SIG-M5 treated with dmso at 0.1 percent for 504 hours (cell line): ENCODE measurements around the gene SLC12A7.
"Not testable (repeated sequence)": the region's sequence is repeated elsewhere in the genome, so short reads cannot be mapped to it uniquely, and the experiment has no call there.

ENCODE experiments used
- DNase-seq: peaks from one replicate; lab custom pipeline; 2025; ENCODE audit not compliant: unreplicated experiment; lab: John Stamatoyannopoulos, UW

Gene SLC12A7

DNA sequence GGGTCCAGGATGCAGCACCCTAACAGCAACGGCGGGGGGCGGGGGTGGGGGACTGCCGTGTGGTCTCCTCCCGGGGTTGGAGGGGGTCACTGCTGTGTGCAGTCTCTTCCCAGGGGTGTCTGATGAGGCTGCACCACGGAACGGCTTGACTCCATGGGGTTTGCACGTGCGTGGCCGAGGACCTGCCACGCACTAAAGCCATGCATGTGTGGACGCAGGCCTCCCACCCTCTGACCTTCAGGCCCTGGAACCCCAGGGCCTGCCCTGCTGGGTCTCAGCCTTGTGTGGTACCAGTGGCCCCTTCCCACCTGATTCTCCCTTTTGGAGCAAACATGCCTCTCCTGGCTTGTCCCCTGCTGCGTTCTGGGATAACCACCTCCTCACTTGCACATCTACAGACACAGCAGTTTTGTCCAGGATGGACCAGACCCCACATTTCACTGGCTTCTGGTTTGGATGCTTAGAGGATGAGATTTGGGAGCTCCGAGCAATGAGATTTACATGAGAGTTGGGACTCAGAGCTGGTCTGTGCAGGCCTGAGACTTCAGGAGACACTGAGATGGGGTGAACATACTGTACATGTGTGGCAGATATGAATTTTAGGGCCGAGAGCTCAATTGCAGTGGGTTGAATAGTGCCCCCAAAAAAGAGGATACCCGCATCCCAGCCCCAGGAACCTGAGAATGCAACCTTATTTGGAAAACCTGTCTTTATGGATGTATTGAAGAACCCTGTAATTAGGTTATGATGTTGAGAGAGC, 45.8 kb downstream of the SLC12A7 start:
- DNase-seq, result no peak

DNA sequence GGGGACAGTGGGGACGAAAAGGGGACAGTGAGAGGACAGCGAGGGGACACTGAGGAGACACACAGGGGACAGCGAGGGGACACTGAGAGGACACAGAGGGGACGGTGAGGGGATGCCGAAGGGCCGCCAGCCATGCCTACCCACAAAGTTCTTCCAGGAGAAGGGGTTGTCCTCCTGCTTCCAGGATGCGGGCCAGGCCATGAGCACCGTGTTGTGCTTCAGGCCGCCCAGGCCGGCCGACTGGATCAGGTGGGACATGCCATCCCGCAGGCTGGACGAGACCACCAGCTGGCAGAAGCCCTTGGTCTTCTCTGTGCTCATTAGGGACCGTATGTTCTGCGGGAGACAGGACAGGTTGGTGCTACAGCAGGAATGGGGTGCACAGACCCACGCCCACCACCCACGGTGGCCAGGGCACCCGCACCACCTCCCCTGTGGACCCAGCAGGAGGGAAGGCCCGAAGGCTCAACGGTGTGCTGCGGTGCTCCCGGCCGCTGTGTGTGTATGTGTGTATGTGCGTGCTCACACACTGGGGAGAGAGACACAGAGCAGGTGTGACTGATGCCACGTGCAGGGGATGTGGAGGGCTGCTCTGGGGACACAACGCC, 46.6 kb downstream of the SLC12A7 start:
- DNase-seq, result no peak

DNA sequence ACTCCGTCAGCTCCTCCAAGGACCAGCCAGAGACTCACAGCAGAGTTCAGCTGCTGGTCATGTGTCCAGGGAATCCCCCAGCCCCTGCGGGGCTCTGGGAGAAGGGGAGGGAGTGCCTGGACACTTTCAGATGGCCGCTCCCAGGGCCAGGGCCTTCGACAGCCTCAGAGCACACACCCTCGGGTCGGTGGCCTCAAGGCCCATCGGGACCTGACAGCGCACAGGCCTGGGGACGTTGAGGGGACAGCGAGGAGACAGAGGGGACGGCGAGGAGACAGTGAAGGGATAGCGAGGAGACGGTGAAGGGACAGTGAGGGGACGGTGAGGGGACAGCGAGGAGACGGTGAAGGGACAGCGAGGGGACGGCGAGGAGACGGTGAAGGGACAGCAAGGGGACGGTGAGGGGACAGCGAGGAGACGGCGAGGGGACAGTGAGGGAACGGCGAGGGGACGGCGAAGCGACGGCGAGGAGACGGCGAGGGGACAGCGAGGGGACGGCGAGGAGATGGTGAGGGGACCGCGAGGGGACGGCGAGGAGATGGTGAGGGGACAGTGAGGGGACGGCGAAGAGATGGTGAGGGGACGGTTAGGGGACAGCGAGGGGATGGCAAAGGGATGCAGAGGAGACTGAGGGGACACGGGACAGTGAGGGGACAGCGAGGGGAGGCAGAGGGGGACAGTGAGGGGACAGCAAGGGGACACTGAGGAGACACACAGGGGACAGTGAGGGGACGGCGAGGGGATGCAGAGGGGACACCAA, 47.3 kb downstream of the SLC12A7 start:
- DNase-seq, result no peak

DNA sequence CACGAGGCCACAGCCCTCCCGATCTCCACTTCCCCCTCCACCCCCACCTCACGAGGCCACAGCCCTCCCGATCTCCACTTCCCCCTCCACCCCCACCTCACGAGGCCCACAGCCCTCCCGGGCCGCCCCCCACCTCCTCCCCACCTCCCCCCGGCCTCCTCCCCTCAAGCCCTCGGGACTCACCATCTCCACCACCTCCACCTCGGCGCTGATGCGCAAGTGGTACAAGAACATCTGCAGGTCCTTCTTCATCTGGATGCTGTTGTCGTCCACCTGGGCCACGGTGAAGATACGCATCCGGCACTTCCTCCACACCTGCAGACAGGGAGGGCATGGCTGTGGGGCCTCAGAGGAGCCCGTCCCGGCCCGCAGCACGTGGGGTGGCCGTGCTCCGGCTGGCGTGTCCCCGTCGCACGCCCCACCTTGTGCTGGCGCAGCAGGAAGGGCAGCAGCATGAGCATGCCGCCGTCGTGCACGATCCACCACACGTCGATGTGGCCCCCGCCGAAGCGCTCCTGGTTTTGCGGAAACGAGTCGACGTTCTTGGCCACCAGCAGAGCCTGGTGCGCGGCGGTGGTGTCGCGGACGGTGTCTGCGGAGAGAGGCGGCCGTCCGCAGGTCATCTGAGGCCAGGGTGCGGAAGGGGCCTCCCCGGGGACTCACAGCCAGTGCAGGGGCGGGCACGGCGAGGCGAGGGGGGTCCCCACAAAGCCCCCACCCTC, 48.0 kb downstream of the SLC12A7 start:
- no peak for DNase-seq

DNA sequence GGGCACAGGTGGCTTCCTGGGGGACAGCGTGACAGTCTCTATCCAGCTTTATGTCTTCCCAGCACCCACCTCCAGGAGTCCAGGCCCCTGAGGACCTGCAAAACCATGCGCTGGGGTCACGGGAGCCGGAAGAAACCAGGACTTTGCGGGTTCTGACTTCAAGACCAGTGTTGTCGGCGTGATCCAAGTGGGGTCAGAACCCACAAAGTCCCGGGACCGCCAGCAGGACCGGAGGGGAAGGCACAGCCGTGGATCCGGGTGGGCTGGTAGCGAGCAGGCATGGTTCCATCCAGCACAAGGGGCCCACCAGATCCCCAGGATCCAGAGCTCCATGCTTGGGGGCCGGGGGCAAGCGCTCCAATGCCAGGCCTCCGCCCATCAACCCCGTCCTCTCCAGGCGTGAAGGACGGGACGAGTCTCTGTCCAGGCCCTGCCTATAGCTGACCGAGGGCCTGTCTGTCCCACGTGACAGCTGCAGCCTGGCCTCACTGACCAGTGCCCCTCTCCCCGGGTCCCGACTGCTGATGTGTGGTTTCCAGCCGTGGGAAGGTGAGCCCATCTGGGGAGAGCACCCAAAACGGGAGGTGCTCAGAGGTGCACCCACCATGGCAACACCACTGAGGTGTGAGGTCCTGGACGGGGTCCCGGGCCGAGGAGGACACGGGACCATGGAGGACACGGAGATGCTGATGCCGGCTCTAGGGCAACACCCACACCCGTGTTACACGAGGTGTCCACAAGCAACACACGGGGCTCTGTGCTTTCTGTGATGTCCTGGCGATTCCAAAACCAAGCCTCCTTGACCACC, 48.9 kb downstream of the SLC12A7 start:
- DNase-seq, result no peak

DNA sequence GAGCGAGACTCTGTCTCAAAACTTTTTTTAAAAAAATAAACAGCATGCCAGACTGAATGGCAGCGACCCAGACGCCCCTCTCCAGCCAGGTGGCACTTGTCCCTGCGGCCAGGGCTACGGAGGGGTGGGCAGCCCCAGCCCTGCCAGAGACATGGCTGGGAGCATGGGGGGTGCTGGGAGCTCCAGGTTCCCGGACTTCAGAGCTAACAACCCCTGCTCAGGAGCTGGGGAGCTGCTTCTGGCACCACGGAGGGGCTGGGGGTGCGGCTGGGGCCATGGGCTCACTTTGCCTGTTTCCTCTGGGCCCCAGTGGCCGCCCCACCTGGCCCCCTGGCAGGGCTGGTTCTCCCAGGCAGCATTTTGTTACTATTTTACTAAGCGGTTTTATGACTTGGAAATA, 49.9 kb downstream of the SLC12A7 start:
- DNase-seq, result no peak

DNA sequence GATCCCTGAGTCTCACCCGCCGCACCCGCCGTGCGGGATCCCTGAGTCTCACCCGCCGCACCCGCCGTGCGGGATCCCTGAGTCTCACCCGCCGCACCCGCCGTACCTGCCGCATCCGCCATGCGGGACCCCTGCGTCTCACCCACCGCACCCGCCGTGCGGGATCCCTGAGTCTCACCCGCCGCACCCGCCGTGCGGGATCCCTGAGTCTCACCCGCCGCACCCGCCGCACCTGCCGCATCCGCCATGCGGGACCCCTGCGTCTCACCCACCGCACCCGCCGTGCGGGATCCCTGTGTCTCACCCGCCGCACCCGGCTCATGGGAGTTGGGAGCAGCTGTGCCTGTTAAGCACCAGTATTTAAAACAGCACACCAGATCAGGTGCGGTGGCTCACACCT, 50.6 kb downstream of the SLC12A7 start:
- not testable (repeated sequence) for DNase-seq

DNA sequence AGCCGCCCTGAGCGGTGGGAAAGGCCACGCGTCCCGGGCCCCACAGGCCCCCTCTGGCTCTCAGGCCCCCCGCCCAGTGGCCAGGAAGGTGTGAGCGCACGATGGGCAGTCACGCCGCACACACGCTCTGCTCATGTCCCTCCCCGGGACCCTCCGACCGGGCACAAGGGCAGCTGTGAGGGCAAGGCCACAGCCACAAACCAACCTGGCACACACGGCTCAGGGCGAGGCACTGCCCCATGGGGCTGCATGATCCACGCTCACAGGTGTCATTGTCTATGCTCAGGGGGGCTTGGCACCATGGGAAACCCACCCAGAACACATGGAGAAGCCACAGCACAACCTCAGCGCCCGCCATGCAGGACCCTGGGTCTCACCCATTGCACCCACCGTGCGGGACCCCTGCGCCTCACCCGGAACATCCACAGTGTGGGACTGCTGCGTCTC, 51.3 kb downstream of the SLC12A7 start:
- no peak for DNase-seq

DNA sequence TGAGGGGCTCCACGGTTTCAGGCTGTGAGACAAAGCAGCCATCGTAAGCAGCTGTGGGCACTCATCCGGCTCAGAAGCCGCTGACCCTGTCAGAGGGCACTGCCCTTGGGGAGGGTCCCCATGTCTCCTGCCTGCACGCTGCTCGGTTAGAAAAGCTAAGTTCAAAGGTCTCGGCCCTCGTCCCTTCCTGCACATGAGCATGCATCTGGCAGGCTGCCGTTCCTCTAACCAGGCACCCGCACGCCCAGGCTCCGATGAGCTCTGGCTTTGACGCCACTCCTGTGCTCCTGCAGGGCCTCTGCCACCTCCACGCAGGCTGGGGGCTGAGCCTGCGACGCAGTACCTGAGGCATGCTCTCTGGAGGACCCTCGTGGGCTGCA, 52.0 kb downstream of the SLC12A7 start:
- no peak for DNase-seq

DNA sequence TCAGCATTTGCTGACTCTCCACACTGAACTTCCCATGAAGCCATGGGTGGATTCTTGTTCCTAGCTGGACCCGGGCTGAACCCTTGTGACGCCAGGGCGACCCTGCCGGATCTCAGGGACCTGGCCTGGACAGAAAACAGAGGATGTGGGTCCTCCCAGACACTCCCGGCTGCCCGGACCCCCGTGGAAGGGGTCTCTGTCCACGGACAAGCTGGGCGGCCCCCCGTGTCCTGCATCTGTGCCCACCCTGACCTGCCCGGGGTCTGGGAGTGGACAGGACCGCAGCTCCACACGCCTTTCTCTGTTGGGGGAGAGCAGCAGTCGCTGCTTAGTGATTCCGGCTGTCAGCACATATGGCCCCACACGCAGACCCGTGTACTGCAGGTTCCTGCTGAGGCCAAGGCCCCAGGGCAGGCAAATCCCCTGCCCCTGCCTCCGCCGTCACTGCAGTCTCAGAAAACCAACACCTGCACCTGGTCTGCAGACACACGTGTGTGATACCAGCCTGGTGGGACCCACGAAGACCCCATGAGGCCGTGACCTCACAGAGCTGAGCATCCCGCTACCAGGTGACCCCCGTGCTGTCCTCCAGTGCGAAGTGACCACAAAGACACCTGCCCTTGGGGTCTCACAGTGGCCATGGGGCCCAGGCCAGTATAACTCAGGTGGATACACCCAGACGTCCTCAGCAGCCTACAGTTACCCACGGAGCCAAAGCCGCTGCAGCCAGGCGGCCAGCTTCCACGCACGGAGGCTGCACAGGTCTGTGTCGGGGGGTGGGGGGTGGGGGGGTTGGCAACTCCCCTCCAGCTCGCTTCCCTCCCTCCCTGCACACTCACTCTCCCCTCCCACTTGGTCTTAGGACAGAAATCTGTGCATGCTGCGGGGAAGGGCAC, 52.6 kb downstream of the SLC12A7 start:
- DNase-seq, result no peak

DNA sequence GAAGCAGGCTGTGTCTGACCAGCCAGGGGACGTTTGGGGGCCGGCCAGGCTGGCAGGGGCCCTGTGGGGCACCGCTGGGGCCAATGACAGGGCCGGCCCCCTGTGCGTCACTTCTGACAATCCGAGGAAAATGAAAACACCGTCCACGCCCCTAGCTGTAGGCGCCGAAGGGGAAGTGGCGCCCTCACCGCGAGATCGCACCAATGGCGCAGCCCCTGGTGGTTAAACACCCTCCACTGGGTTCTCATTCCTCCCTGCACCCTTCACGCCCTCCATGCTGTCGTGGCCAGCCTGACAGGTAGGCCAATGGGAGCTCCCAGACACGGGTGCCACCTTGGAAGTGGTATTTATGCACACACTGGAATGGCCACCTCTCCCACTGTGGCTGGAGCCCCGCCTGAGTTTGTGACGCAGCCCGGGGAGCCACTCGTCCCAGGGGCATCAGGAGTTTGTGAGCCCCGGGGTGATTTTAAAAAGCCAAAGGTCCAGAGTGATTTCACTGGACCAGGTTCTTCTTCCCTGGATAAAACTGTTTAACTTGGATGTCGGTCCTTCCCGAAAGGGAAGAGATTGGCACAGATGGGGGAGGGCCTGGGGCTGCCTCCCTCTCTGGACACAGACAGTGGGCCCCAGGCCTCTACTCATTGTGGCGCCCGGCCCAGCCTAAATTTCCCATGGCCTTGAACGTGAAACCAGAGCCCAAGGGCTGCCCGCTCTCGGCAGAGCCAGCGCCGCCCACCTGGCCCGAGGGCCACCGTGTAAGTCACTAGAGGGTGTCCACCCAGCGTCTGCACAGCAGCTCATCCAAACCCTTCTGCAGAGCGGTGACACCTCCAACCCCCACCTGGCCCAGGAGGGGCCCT, 53.5 kb downstream of the SLC12A7 start:
- DNase-seq, result no peak

DNA sequence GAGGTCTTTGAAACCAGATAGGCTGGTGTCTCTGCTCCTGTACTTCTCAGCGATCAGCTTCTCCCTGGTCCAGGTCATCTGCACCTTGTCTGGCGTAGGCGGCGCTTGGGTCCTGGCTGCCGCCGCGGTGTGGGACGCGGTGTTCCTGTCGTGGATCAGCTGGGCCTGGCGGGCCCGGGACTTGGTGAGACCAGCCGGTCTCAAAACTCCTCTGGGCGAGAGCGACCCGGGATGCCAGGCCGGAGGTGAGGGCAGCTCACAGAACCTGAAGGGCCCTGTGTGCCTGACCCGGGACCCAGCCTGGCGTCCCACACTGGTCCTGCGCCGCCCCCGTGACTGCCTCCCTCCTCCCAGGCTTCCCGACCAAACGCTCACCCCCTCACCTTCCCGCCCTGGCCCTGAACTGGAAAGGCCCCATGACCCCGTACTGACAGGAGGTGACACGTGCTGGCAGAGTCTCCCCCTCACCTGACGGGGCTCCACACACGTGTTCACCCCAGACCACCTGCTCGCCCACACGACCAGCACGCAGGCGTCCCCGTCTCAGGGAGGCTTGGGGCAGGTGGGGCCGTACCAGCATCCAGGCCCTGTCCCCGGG, 54.3 kb downstream of the SLC12A7 start:
- no peak for DNase-seq

DNA sequence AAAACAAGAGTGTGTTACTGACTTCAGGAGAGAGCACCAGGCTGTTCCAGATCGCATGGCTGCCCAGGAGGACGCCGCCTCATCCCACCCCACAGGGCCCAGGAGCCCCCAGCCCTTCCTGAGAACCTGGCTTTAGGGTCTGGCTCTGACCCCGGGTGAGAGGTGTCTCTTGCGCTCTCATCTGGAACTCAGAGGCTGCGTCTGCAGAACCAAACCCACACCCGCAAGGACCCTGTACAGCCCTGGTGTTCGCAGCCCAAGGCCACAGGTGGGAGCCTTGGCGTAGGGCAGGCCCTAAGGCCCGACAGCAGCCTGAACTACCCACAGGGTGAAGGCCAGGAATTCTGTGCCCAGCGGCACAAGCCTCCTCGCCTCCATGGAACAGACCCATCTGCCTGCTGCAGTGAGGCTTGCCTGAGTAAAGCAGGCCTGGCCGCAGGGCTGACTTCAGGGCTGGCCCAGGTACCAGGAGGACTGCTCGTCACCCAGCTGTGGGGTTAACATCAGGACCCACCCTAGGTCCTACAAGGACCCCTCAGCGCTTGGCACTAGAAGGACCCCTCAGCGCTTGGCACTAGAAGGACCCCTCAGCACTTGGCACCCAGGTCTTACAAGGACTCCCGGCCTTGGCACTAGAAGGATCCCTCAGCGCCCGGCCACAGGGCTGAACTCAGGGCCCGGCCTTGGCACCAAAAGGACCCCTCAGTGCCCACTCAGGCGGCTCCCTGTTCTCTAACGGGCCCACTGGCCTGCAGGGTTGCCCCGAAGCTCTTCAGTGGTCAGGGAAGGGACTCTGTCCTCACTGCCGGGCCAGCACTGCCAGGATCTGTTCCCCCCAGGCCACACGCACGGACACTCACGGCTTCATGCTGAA, 55.0 kb downstream of the SLC12A7 start:
- DNase-seq, result no peak

DNA sequence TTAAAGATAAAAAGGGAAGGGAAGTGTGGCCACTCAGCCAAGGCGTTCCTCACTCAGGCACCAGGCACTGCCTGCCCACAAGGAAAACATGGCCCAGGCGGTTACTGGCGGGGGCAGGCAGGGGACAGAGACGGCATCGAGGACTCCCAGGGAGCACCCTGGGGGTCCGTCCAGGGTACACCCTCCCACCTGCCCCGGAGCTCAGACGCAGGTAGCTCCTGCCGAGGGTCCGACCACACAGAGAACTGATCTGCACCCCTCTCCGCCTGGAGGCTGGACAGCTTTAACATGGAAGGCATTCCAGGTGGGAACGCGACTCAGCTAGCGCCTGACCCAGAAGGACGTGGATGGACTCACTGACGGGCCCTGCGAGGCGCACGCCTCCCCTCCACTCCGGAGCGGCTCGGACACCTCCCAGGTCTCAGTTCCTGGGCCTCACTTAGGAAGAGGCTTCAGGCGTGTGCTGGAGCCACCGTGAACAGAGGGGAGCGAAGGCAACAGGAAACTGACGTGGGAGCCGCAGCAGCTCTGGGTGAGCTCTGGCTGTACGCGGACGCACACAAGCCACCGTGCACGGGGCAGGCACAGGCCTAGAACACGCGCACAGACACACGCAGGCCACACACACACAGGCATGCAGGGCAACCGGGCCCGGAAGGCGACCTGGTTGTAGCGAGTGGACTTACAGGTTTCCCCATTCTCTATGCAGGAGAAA, 55.8 kb downstream of the SLC12A7 start:
- no peak for DNase-seq

DNA sequence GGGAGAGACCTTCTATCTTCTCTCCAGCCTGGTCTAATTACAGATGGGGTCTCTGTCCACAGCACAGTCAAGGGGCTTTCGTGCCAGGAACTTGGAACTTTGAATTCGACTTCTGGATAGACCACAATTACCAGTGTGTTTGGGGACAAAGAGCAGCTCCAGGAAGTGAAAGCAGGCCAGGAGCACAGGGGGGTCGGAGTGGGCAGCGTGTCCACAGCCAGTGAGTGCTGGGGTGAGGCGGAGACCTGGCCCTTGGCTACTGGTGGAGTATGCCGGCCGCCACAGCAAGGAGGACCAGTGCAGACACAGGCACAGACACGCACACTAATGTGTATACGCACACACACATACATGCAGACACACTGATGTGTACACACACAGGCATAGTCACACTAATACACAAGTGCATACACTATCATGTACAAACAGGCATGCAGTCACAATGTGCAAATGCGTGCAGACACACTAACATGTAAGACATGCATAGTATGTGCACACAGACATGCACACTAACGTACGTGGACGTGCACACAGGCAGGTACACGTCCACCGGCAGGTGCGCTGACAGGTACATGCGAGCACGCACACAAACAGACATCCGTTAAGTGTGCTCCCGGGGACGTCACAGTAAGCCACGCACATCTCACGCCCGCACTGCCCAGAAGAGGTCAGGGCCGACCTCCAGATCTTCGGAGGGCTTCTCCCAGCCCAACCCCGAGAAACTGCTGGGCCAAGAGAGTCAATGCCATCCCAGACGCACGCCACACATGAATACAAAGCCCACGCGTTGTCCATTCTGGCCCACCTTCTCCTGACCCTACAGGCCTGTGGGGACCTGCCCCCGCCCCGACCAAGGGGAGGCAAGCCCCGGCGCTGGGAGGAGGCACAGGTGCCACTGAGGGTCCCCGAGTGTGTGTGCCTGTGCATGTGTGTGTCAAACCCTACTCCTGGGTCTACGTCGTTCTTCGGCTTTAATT, 56.8 kb downstream of the SLC12A7 start:
- no peak for DNase-seq
